Measurements from ENCODE around the gene SIRT5.
A peak's percentile ranks its signal among the peaks of the same experiment; 100 is the strongest.

The SIRT5 gene

DNA sequence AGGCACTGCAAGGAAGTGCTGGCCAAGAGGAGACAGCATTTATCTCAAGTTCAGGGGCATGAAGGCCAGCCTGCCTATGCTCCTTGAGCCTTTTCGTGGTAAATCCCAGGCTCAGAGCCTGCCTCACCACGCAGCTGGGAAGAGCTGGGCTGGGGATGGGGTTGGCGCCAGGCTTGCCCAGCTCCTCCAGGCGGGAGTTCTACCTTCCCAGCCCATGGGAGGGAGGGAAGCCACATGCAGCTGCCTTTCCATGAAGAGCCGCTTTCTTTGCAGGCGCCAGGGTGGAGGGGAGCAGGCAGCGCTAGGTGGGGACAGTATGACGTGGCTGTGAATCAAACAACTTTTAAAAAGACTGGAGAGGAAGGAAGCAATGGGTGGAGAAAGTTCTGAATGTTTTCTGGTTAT lies 19.5 kb upstream of the SIRT5 start:
- no peak for DNase-seq

DNA sequence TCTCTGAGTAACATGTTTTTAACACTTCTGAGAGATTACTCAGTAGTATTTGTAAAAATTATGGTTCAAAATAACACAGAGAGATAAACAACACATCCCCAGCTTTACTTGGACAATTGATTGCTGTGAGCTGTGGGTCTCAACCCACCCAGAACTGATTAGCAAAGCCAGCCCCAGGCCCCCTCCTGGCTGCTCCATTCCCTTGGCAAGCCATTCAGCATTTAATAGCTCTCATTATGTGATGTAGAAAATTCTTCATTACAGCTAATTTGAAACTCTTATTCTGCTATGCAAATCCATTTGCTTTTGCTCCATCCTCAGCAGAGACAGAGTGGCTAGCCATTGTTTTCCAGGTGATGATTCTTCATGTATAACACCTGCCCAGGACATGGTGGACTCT lies 16.6 kb upstream of the SIRT5 start:
- DNase-seq: no peak

DNA sequence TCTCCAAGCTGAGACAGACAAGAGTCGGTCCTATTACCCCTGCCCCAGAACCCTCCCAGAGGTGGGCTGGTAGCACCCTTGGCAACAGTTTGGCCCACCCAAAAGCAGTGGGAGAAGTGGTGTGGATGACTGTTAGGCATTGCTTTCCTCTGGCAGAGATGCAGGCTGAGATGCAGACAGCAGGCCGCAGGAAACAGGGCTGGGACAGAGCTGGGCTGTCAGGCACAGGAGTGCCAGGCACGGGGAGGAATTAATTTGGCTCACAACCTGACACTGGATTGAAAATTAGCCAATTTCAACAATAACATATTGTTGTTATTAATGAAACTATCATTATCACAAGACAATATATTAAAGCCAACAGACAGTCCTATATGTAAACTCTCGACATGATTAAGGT lies 15.7 kb upstream of the SIRT5 start:
- DNase-seq: no peak

DNA sequence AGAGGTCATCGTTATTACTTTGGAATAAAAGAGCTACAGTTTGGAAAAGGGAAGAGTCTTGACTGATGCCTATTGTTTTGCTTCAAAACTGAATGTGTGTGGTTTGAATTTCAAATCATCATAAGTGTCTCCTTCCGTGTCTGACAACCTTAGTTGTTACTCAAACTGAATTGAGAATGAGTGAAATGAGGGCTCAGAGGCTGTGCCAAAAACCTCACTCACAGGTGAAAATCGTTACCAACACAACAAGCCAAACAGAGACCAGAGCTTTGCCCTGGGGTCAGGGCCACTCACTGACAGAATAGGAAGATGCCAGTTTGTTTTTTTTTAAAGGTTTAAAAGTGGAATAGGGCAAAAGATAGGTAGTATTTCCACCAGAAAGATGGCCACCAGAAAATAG lies 15.2 kb upstream of the SIRT5 start:
- DNase-seq: no peak

DNA sequence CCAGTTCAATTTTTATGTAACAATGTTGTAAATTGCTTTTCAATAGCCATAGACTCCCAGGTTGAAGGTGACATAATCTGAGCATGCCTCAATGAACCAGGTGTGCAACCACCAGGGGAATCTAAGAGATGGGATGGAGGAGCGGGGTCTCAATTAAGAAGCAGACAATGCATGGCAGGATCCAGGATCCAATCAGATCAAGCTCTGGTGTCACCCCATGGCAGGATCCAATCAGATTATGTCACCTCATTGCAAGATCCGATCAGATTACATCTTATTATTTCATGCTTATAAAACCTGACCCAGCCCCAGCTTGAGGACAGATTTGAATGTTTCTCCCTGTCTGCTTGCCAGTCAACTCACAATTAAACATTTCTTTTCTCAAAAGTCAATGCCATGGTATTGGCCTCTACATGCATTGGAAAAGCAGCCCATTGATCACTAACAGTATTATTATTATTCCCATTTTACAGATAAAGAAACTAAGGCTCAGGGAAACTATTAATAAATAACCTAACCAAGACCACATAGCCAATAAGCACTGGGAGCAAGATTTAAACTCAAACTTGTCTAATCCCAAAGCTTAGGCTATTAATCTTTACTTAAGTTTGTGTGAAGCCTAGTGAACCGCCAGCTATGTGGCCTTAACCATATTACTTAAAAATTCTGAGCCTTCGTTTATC lies 14.3 kb upstream of the SIRT5 start:
- DNase-seq: no peak

DNA sequence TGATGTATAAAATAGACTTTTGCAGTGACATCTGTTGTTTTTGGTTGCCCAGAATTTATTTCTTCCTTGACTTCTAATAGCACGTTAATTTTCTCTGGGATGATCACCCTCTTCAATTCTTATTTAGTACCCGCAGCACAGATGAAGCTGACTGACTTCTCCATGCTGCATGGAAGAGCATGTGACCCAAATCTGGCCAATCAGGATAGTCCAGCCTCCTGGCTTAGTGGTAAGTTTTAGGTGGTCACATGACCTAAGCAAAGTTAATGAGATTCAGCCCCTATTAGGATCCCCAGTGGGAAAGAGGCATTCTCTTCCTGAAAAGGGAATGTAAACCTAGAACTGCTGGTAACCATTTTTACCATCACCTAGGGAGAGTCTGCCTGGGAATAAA lies 13.8 kb upstream of the SIRT5 start:
- DNase-seq: no peak

DNA sequence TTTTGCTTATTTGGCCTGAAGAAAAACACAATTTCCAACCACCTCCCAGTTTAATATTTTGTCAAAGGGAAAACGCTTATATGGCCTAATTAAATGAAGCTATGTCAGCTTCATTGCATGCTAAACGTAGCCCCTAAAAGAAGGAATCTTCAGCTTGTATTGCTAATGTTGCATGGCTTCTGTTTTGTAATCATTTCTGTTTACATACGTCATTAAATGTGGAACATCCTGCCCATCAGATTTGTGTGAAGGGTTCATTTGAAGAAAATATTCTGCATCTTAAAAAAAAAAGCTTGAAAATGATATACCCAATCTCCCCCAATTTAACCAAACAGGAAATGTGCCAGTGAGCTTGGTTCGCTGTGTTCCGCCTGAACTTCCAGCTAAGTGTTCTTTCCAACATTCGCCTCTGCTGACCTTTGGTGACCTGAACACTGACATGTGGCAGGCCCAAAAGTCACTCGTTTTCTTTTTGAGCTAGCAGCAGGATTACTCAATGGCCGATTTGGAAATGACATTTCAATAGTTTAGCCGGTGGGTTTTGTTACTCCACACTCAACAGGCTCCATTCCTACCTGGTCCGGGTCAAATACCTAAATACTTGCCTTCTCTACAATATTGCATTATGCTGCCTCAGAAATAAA lies 12.7 kb upstream of the SIRT5 start:
- DNase-seq: no peak

DNA sequence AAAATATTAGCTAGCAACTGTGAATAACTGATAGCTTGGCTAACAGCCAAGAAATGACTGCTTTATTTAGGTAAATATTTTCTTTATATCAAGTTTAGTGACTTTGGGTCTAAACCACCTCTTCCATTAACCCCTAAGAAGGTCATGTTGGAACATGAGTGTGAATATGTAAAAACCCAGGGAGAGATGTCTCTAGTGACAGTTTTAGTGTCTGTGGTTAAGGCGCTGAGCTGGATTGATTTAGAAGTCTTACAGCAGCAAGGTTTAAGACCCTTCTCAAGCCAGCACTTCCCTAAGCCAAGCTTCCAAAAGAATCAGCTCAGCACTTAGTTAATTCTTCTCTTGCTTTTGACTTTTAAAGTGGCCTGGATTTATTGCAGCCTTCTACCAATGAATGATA lies 11.4 kb upstream of the SIRT5 start:
- DNase-seq: no peak

DNA sequence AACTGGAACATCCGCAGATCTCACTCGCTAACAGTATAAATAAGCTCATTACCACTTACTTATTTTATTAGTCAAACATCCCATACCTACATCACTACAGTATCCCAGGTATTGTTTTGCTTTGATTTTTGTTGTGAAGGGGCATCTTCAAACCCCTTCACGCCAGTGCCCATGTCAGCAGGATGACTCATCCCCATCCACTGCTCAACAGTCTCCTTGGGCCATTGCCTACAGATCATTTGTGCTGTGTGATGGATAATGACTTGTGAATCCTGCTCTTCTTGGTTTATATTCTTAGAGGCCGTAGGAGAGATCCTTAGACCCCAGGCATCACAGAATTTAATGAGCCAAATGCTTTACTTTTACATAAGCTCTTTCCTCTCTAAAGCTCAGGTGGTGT lies 8.5 kb upstream of the SIRT5 start:
- DNase-seq: no peak

DNA sequence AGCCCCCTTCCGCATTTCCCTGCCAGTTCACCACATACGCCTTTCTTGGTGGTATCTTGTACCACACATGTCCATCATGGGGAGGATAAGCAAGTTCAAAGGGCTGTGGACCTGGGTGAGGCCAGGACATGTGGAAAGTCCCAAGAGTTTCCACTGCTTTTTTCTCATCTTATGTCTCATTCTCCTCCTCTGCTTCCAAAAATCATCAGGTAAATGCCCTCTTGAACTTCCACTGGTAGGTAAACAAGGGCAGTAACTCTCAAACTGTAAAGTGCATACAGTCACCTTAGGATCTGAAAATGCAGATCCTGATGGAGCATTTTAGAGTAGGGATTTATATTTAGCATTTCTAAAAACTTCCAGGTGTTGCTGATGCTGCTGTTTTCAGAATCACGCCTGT lies 7.9 kb upstream of the SIRT5 start:
- no peak for DNase-seq

DNA sequence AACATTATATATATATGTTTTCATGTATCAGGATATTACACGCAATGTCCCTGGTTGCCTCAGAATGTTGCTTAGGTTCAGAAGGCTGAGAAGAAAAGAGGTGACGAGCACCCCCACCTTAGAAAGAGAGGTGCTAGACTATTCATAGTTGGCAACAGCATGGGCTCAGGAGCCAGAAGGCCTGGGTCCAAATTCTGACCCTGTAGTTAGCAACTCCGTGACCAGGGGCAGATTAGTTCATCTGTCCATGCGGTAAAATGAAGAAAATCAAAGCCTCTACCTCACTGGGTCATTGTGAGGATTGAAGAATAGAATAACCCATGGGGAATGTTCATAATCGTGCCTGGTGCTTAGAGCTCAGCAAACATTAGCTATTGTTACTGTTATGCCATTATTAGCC lies 5.4 kb upstream of the SIRT5 start:
- DNase-seq: no peak

DNA sequence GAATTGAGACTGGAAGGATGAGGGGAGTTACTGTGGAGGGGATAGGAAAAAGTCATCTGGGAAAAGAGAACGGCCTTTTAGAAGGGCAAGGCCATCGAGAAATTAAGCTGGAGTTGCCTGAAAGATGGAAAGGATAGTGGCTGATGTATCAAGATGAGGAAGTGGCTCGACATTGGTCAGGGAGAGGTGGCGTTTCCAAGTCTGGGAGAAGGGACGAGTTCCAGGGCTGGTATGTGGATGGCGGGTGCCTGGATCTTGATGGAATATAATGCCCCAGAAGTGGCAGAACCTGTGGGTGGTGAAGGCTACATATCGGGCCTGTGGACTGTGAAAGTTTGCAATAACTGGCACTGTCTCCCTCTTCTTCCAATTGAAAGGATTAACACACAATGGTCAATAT lies 2.2 kb upstream of the SIRT5 start:
- DNase-seq: no peak

DNA sequence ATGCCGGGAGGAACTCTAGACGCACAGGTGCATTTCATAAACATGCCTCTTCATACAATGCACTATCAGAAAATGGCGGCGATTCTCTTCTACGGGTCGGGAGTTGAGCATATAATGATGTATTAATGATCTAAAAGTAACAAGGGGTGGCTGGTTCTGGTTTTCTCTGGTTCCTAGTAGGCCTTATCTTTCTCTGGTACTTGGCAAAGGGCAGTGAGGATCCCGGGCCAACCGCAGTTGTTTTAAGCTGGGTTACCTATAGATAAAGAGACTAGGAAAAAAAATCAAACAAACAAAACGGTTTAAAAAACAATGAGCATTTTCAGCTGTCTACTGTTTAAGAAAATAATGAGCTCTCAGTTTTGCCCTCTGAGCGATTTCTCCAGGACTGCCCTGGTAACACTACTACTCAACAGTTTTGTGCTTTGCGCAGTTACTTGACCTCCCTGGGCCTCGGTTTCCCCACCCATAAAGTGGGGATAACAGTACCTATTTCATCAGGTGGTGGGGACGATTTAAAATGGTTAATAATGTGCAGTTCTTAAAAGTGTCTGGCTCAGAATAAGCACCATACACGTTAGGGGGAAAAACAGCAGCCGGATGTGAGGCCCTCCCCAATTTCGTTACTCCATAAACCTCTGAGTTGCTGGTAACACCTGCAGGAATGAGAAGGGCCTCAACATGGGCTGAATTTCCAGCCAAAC lies 1.3 kb upstream of the SIRT5 start:
- DNase-seq: no peak

DNA sequence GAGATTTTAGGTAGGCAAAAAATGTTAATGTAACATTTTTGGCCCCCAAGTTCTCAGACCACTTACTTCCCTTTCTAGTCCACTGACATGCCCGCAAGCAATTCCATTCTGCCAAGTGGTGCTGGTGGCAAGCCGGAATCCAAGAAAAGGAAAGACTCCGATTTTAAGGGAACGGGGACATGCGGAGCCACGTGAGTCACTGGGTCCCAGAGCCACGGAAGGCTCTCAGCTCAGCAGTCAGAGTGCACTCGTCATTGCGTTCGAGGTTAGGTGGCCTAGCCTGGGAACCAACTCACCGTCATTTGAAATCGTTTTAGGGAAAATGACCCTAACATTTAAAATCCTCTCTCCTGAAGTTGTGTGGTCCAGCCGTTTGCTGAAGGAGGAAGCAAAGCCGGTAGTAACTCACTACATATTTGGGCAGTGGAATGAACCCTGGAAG lies 711 bp upstream of the SIRT5 start:
- DNase-seq: peak in 1 of 2 experiments; percentile 4

DNA sequence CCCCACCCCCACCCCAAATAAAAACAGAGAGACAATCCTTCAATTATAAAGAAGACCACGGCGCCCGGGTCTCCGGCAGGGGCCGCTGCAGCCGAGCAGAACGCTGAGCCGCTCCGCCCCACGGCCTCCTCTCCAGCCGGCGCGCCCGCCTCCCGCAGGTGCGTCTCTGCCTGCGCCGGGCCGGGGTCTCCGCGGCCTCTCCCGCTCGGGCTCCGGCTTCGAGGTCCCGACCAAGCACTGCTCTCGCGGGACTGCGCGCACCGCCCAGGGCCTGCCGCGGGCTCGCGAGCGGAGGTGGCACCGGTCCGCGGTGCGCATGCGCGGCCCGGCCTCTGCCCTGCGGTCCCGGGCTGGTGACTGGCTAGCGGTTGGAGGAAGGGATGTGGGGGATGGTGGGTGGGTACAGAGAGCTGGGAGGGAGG lies 241 bp upstream of the SIRT5 start:
- peak; percentile 93 to 94 for DNase-seq

DNA sequence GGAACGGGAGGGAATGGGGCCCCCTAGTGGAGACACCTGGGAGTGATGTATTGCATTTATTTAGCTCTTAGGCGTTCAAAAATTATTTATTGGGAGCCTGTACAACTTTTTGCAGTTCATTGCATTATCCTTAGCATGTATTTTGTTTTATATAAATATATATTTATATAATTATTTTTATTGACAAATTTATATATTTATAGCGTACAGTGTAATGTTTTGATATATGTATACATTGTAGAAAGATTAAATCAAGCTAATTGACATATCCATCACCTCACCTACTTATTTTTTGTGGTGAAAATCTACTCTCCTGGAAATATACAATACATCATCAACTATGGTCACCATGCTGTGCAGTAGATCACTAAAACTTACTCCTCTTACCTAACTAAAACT lies 975 bp downstream of the SIRT5 start:
- DNase-seq: no peak

DNA sequence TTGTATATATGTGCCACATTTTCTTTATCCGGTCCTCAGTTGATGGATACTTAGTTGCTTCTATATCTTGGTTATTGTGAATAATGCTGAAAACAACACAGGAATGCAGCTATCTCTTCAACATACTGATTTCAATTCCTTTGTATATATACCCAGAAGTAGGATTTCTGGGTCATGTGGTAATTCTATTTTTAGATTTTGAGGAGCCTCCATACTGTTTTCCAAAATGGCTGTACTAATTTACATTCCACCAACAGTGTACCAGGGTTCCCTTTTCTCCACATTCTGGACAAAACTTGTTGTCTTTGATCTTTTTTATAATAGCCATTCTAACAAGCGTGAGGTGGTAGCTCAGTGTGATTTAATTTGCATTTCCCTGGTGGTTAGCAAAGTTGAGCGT lies 1.6 kb downstream of the SIRT5 start:
- DNase-seq: no peak

DNA sequence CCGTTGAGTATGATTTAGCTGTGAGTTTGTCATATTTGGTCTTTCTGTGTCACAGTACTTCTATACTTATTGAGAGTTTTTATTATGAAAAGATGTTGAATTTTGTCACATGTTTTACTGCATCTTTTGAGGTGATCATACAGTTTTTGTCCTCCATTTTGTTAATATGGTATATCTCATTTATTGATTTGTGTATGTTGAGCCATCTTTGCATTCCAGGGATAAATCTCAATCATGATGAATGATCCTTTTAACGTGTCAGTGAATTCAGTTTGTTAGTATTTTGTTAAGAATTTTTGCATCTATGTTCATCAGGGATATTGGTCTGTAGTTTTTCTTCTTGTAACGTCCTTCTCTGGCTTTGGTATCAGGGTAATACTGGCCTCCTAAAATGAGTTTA lies 3.5 kb downstream of the SIRT5 start:
- no peak for DNase-seq

DNA sequence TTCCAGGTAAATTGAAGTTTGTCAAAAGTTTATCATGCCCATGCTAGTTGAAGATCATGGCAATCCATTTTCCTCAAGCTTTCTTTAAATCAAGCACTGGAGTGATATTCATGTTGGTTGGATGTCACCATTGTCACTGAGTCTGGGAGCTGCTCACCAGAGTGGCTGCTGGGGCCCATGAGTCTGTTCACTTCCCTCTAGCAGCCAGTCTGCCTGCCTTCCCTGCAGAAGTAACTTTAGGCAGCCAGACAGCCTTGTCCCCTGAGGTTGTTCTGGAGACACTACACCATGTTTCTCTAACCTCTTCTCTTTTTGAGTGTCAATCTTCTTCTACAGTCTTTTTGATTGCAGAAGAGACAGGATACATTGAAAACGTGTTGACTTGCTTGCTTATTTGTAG lies 5.5 kb downstream of the SIRT5 start:
- DNase-seq: no peak

DNA sequence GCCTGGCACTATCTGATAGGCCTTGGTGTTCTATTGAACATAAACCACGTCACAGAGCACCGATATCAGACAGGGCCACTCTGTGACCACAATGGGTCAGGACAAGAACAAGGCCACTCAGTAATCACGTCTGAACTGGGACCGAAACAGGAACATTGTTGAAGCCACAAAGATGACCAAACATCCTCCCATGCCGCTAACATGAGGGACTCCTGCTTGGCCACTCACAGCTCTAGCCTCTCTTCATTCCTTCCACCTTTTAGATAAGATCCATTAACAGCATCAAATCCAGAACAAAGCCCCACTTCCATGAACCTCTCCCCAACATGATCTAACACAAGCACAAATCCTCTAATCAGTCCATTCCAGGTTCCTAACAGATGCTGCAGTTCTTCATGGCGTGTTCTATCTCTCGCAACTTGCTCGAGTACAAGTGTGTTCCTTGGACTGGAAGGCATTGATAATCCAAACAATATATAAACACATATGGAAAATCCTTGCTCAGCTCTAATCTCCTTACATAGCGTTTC lies 7.4 kb downstream of the SIRT5 start:
- DNase-seq: no peak

DNA sequence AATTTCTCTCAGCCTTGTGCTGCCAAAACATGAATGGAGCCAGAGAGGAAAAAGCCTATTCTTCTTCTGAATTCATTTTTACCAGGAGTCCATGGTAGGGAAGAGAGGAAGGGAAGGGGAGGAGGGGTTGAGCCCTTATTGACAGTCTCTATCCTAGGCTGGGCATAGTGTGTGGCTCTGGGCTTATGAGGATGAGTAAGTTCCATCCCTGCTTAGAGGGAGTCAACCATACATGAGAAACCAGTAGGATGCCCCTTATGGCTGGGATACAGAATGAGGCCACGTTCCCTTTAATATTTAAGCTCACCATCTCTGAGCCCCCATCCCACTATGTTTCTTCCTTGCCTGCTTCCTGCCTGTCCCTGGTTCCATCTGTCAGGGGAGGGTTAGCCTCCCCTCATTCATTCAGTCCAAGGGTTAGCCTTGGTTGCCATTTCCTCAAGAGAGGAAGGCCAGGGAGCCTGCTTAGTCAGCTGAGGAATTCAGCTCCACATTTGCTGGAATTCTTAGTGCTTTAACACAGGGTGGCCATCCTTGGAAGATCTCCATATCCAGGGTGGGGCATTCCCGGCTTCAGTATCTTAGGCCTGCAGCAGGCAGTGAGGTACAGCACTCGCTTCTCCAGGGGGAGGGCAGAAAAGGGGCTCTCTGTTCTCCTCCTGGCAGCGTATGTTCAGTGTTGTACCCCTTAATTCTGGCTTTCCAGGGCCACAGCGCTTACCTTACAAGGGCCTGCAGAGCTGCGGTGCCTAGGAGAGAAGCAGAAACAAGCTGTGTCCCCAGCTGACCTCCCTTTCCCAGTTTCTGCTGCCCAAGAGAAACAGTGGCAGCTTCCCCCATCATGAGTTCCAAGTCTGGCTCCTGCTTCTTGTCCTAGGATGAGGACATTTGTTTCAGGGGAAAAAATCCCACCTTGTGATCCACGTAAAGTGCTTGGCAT lies 12.5 kb downstream of the SIRT5 start:
- no peak for DNase-seq

DNA sequence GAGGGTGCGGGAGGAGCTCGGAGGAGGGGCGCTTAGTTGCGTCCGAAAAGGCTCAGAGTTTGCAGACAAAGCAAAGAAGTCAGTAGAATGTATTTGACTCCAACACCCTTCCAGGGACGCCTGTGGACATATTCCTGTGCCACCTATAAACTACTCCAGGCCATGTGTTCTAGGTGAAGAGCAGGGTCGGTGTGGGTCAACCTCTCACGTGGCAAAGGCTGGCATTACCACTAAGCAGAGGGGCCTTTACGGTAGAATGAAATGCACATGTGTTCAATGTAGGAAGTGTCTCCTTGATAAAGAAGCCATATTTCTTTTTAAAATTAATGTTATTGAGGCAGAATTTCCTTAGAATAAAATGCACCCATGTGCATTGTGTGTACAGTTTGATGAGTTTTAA lies 15.4 kb downstream of the SIRT5 start:
- DNase-seq: no peak

DNA sequence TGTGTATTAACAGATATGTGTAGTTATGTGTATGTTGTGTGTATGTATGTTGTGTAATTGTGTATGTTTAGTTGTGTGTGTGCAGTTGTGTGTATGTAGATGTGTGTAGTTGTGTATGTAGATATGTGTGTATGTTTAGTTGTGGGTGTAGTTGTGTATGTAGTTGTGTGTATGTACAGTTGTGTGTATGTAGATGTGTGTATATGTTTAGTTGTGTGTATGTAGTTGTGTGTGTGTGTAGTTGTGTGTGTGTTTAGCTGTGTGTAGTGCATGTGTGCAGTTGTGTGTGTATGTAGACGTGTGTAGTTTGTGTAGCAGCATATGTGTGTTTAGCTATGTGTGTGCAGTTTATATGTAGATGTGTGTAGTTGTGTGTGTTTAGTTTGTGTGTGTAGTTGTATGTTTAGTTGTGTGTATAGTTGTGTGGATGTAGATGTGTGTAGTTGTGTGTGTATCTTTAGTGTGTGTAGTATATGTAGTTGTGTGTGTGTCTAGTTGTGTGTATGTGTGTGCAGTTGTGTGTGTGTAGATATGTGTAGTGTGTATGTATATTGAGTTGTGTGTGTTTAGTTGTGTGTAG lies 16.3 kb downstream of the SIRT5 start:
- no peak for DNase-seq
